HG03432 (cell line): ENCODE measurements around the gene RPP25.
"Not testable (repeated sequence)": the region's sequence is repeated elsewhere in the genome, so short reads cannot be mapped to it uniquely, and the experiment has no call there.

Source experiments
- ATAC-seq: cut with Tn5 transposase; IDR thresholded peaks from one replicate; pipeline ENCODE4 v1.9.1; 2021; ENCODE audit warnings: mild to moderate bottlenecking, moderate library complexity; ENCODE audit not compliant: unreplicated experiment

The RPP25 gene

DNA sequence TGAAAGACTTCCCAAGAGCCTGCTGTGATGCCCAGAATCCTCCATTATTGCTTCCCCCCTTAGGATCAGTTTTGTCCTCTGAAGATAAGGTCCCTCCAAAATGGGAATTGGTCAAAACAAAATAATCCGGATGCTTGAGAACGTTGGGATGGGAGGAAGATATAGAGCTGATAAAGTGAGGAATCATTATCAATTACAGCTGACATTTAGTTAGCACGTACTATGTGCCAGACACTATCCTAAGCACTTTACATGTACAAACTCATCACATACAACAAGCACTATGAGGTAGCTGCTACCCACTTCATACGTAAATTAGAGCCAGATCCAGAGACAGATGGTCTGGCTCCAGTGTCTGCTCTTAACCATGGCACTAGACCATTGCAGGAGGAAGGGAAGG lies 6.6 kb upstream of the RPP25 start:
- no peak for ATAC-seq

DNA sequence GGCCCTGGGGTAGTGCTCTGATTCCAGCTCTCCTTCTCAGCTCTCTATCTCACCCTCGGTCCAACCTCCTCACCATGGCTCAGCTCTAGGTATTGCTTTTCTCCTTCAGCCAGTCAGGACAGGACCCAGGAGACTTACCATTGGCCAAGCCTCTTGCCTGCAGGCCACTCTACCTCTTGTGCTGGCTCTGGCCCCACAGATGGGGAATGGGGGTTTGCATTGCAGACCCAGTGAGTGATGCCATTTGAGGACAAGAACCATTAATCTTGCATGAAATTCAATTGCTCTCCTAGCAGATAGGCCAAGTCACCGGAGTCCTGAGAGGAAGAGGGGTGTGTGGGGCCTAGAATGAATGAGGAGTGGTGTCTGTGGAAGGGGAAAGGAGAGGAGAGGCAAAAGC lies 6.1 kb upstream of the RPP25 start:
- no peak for ATAC-seq

DNA sequence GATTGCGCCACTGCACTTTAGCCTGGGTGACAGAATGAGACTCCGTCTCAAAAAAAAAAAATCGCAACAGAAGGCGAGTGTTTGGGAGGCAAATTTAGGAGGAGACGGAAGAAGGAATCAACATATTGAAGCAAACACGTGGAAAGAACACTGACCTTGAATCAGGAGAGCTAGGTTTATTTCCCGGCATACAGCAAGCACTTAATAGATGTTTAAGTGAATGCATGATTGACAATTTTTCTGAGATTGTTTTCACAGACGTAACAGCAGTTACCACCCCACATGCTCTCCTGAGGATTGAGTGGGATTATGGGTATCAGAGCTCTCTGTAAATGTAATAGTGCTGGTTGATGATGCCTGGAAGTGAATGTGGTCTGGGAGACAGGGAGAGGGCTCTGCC lies 5.6 kb upstream of the RPP25 start:
- ATAC-seq: no peak

DNA sequence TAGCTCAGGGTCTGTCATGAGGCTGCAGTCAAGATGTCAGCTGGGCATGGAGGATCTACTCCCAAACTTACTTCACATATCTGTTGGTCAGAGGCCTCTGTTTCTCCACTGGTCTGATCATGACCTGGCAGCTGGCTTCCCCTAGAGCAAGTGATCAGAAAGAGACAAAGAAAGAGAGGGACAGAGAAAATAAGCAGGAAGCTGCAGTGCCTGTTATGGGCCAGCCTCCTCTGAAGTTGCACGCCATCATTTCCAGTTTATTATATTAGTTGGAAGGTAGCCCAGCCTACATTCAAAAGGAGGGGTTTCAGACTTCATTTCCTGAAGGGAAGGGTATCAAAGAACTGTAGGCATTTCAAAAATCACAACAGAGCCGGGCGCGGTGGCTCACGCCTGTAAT lies 5.0 kb upstream of the RPP25 start:
- no peak for ATAC-seq

DNA sequence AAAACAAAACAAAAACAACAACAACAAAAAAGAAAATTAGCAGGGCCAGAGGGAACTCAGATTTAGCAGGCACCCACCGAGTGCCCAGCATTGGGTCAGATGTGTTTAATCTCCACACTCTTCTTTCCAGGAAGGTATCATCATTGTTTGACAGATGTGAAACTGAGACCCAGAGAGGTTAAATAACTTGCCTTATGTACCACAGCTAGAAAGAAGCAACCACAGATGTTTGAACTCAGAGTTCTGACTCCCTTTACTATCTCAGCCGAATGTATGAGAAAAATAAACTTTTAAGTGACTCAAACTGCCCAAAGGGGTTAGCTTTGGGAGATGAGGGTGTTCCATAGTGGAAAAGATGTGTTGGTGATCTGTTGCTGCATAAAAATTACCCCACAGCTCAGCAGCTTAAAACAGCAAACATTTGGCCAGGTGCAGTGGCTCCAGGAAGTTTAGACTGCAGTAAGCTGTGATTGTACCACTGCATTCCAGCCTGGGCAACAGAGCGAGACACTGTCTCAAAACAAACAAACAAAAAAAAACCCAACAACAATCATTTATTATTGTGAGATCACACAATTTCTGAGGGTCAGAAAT lies 4.5 kb upstream of the RPP25 start:
- ATAC-seq: no peak

DNA sequence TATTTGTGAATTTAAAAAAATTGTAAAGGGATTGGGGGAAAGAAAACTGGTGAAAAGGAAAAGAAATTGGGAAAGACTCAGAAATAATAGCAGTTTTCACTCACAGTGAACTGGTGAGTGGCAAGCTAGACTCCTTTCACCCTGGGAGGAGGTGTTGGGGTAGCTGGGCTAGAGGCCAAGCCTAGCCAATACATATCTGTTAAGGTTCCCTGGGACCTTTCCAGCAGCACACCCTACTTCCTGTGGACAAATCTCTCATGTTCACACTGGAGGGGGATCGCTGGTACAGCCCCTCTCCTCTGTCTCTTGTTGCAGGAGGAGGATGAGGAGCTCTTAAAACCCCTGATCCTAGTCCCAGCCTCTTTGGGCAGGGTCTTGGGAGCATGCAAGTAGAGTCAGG lies 3.7 kb upstream of the RPP25 start:
- ATAC-seq: no peak

DNA sequence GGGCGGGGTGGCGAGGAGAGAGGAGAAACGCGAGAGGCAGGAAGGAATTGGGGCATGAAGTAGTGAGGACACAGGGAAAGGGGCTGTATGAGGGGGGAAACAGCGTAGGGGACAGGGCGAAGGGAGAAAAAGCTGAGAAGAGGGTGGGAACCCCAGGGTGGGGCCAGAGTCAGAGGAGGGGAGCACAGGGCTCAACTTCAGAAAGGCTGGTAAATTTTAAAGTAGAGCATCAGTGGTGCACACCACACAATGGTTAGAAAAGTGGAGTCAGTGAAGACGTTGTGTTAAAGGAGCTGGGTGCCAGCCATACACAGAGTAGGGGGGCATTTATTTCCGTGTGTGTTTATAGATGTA lies 3.0 kb upstream of the RPP25 start:
- ATAC-seq: no peak

DNA sequence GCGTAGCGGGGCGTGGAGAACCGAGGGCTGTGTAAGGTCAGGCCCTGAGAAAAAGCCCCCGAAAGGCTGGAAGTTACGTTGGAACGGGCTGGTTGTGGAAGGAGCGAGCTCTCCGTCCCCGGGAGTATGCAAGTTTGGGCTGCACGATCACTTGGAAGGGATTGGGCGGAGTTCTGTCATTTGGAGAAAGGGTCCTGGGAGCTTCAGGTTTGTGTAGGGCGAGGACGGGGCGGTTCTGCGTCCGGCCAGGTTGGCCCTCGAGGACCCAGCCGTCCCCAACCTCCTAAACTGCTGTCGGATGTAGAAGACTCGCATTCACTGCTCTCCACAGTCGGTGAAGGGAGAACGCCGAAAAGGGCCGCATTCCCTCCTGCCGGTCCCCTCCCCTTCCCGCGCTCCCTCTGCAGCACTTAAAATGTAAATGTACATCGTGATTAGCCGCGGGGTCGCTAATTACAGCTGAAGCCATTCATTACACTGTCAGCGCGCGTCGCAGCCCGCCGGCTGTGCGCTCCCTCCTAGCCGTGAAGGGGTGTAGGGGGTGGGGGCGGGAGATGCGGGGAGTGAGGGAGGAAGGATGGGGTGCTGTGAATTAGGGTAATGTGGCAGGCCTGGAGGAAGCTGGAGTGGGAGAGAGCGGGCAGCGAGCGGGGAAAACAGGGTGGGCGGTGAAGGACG lies 2.5 kb upstream of the RPP25 start:
- no peak for ATAC-seq

DNA sequence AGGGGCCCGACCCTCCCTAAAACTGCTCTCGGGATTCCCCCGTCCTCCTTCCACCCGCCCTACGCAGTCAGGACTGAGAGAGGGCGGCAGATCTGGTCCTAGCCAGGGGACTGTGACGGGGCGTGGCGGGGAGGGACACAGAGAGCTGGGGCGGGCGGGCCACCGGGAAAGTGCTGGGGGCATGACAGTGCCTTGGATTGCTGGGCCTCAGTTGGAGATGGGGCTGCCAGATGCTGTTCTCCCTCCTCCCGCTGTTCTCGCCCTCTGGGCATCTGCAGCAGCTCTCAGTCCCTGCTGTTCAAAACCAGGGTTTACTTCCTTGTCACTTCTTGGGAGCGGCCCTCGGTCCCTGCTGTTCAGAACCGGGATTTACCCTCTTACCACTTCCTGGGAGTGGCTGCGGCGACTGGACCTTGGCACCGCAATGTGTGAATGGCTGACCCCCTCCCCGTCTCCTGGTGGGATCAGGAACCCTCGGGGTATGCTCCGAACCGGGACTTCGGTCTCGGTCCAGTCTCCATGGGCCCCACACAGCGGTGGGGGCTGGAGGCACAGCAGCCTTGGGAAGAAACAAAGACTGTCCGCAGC lies 1.8 kb upstream of the RPP25 start:
- no peak for ATAC-seq

DNA sequence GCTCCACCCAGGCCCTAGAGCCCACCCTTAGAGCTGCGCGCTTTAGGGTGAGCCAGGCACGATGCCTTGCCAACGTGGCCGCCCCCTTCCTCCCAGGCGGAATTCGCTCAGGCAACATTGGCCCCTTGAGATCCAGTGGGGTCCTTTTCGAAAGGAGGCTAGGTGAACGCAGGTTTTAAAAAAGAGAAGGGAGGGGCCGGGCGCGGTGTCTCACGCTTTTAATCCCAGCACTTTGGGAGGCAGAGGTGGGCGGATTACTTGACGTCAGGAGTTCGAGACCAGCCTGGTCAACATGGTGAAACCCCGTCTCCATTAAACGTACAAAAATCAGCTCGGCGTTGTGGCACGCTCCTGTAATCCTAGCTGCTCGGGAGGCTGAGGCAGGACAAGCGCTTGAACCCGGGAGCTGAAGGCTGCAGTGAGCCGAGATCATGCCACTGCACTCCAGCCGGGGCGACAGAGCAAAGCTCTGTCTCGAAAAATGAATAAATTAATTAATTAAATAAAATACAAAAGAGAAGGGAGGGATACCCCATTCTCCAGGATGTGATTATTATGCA lies 984 bp upstream of the RPP25 start:
- ATAC-seq: no peak

DNA sequence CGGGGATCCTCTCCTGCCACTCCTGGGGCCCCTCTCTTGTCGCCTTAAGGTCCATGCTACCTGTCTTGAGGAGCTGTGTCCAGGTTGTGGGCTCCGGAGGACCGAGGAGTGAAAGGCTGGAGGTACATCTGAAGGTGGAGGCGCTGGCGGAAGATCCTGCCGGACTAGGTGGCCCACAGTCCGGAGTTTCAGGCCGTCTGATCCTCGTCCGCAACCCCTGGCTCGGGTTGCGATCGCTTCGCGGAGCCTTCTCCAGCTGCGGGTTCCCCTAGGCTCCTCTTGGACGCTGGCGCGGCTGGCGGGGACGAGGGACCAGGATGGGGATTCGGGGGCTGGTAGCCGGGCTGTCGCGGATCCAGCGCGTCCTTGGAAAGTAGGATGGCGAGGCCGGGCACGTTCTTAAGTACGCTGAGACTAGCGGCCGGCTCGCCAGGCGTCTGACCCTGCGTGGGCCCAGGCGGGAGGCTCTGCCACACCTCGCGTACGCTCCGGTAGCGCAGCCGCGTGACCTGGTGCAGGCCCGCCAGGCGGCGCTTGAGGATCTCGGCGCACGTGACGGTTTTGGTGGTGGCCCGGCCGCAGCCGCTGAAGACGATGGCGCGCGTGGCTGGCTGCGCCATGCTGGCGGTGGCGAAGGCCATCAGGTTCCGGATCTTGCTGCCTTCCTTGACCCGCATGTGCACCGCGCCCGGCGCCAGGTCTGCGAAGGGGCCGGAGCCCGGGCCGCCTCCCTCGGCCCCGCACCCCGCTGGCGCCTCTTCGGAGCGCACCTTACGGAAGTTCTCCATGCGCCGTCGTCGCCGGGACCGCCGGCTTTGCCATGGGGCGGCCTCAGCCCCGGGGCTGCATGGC lies 550 bp downstream of the RPP25 start:
- peak; percentile 51 for ATAC-seq

DNA sequence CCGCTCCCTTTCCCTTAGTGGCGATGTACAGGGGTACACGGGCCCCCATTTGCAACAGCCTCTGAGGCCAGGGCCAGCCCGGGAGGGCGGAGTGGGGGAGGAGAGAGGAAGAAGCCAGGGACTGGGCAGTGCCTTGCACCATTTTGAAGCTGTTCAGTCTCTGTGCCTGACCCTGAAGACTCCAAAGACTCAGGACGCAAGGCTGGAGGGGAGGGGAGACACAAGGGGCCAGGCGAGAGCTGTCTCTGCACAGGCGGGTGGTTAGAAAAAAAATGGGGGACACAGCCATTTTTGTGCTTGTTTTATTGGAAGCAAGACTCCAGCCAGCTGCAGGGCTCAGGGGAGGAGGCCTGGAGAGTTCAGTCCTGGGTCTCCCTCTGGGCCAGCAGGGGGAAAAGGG lies 1.6 kb downstream of the RPP25 start:
- no peak for ATAC-seq

DNA sequence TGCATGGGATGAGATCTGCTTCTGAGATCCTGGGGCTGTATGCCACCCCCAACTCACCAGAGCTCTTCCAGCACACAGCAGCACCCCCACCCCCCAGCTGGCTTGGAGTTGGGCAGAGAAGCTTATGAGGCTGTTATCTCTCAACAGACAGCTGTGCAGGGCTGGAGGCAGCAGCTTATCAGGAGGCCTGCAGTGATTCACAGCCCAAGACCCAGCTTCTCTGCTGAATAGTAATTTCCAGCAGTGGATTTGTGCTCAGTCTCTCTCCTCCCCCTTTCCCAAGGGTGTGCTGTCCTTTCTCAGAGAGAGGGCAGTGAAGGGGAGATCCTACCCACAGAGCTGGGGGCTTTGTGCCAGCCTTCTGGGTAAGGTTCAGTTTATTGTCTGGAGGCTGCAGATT lies 2.1 kb downstream of the RPP25 start:
- no peak for ATAC-seq

DNA sequence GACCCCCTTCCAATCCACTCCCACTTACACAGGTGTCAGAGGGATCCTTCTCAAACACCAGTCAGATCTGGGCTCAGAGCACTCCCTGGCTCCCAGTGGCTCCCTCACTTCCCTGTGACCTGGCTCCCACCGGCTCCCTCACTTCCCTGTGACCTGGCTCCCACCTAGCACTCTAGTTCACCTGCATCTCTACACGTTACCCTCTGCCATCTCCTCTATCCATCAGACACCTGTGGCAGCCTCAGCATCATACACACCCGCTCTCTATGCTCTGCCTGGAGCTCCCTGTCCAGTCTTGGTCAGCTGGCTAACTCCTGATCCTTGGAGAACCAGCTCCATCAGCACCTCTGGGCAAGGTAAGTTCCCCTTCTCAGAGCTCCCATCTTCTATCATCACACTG lies 5.6 kb downstream of the RPP25 start:
- no peak for ATAC-seq

DNA sequence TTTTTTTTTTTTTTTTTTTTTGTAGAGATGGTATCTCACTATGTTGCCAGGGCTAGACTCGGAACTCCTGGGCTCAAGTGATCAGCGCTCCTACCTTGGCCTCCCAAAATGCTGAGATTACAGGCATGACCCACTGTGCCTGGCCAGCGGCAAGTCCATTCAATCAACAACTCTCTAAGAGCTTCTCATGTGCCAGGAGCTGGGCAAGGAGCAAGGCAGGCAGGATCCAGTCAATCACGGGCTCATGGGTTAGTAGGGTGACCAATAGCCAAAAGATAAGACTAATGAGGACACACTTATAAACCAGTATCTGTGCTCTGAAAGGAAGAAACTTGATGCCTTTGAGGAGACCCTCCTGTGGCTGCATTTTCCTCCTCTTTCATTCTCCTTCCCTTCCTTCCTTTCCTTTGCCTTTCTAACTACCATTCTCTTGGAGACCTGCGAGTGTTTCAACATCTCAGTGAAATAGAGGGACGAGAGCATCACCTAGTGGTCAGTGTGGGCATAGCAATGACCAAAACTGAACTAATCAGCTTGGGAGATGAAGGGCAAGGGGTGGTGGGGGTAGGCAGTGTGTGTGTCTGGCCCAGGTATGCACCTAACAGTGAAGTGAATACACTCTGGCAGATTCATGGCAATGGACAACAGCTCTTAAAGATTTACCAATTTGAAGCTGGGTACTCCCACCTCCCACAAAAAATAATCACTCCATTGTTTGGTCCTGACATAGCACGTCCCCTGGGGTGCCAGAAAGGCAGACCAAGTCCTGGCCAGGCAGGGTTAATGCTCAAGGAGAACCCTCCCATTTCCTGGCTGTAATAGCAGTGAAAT lies 6.3 kb downstream of the RPP25 start:
- ATAC-seq: no peak

DNA sequence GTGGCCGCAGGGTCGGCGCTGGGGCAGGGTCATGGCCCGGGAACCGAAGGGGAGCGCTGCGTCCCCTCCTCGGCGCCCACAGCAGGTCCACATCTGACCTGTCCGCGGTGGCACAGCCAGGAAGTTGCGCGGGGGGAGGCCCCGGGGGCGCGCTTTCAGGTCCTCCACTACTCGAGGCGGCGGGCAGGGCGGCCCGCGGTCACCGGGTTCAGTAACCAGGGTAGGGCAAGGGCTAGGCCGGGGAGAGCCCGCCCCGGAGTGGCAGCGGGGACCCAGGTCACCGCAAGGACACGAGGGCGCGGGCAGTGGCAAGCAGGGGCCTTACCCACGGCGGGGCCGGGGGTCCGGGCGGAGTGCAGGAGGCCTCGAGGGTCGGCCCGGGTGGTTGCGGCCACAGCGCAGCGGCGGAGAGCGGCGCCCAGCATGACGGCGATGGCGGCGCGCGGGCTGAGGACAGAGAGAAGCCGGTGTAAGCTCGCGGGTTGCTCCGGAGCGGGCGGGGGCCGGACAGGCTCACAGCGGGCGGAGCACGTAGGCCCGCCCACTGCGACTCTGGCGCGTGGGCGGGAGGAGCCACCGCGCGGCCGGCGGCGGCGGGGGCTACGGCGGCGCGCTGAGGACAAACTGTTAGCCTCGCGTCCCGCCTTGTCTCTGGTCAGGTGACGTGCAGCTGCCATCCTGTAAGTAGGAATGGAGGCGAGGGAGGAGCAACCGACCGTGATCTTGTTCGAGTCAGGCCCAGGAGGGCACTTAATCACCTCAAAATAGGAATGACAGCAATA lies 18.8 kb downstream of the RPP25 start, which contains the start of gene COX5A:
Gene COX5A (minus strand): TSS at position 484 of the 782 bp plus-strand sequence. CDS start 59 bp downstream, at position 425.
- peak; percentile 93 for ATAC-seq

DNA sequence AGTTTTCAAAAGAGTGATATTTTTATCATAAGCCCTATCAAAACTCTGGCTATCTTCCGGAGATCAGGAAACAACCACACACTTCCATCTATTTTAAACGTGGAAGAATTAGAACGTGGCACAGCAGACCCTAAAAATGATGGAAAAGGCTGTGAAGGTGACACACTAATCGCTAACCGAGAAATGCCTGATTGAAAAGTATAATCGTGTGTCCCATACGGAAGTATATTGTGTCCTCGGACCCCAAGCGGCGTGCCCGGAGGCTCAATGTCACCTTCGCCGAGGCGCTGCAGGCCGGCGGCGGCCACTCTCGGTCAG lies 19.3 kb downstream of the RPP25 start:
- no peak for ATAC-seq

DNA sequence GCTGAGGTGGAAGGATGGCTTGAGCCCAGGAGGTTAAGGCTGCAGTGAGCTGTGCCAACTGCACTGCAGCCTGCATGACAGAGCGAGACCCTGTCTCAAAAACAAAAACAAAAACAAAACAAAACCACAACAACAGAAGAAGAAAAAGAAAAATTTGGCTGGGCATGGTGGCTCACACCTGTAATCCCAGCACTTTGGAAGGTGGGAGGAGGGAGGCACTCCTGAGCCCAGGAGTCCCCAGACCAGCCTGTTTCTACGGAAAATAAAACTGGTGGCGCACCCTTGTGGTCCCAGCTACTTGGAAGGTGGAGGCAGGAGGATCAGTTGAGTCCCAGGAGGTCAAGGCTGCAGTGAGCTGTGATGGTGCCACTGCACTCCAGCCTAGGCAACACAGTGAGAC lies 21.4 kb downstream of the RPP25 start:
- not testable (repeated sequence) for ATAC-seq

DNA sequence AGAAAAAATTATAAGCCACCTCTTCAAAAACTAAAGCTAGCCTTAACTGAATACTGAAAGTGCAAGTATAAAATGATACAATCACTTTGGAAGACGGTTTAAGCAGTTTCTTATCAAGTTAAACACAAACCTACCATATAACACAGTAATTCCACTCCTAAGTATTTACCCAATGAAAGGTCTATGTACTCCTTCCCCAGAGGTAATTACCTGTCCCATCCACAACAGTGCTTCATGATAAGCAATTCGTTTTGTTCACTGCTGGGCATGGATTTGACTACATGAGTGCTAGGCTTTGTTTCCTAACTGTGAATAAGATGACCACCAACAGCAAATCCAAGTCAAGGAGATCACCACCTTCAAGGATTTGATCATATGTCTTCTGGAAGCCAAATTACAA lies 23.0 kb downstream of the RPP25 start:
- no peak for ATAC-seq

DNA sequence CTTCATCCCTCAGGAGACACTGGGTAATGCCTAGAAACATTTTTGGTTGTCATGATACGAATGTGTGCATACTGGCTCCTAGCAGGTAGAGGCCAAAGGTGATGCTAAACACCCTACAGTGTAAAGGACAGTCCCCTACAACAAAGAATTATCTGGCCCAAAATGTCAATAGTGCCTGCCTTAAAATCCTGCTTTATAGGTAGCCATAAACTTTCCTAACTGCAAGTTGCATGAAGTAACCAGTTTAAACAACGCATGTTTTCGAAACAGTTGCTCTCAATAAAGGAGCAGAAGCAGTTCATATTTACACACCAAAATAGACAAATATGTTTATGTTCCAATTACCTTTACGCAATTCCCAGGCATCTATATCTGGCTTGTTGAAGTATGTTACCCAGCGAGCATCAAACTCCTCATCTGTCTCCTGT lies 27.8 kb downstream of the RPP25 start:
- no peak for ATAC-seq
